ENCODE measurements around the gene GTF3C5.
"Not testable (repeated sequence)": the region's sequence is repeated elsewhere in the genome, so short reads cannot be mapped to it uniquely, and the experiment has no call there.

Gene GTF3C5

GRCh38 chr9:133068431-133068830 is 37.6 kb downstream of the GTF3C5 start:
- DNase-seq (ENCODE audit: low spot score): not testable (repeated sequence)

DNA sequence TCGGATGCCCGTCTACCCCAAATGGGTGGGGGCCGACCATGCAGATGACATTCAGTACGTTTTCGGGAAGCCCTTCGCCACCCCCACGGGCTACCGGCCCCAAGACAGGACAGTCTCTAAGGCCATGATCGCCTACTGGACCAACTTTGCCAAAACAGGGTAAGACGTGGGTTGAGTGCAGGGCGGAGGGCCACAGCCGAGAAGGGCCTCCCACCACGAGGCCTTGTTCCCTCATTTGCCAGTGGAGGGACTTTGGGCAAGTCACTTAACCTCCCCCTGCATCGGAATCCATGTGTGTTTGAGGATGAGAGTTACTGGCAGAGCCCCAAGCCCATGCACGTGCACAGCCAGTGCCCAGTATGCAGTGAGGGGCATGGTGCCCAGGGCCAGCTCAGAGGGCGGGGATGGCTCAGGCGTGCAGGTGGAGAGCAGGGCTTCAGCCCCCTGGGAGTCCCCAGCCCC is 39.7 kb downstream of the GTF3C5 start:
- DNase-seq (ENCODE audit: low spot score): not testable (repeated sequence)

DNA sequence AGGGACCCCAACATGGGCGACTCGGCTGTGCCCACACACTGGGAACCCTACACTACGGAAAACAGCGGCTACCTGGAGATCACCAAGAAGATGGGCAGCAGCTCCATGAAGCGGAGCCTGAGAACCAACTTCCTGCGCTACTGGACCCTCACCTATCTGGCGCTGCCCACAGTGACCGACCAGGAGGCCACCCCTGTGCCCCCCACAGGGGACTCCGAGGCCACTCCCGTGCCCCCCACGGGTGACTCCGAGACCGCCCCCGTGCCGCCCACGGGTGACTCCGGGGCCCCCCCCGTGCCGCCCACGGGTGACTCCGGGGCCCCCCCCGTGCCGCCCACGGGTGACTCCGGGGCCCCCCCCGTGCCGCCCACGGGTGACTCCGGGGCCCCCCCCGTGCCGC is 40.2 kb downstream of the GTF3C5 start:
- DNase-seq (ENCODE audit: low spot score): not testable (repeated sequence)

DNA sequence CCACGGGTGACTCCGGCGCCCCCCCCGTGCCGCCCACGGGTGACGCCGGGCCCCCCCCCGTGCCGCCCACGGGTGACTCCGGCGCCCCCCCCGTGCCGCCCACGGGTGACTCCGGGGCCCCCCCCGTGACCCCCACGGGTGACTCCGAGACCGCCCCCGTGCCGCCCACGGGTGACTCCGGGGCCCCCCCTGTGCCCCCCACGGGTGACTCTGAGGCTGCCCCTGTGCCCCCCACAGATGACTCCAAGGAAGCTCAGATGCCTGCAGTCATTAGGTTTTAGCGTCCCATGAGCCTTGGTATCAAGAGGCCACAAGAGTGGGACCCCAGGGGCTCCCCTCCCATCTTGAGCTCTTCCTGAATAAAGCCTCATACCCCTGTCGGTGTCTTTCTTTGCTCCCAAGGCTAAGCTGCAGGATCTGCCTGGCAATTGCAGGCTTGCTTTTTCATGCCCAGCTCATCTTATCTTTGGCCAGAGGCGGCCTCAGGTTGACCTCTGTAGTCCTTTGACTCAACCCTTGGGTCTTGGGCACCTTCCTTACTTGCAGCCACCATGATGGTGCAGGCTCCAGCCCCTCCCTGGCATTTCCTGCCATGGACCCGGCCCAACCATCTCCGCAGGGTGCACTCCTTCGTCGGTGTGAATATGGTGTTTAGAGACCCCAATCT is 40.8 kb downstream of the GTF3C5 start:
- DNase-seq (ENCODE audit: low spot score): no peak

DNA sequence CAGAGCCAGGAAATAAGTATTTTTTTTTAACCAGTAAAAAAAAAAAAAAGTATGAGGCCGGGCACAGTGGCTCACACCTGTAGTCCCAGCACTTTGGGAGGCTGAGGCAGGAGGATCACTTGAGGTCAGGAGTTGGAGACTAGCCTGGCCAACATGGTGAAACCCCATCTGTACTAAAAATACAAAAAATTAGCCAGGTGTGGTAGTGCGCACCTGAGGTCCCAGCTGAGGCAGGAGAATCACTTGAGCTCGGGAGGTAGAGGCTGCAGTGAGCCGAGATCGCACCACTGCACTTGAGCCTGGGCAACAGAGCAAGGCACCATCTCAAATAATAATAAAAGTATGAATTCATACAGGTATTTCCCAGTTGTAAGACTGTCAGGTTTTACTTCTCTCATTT is 41.4 kb downstream of the GTF3C5 start:
- not testable (repeated sequence) for DNase-seq (ENCODE audit: low spot score)

GRCh38 chr9:133073086-133074014 is 42.6 kb downstream of the GTF3C5 start:
- DNase-seq (ENCODE audit: low spot score): no peak

DNA sequence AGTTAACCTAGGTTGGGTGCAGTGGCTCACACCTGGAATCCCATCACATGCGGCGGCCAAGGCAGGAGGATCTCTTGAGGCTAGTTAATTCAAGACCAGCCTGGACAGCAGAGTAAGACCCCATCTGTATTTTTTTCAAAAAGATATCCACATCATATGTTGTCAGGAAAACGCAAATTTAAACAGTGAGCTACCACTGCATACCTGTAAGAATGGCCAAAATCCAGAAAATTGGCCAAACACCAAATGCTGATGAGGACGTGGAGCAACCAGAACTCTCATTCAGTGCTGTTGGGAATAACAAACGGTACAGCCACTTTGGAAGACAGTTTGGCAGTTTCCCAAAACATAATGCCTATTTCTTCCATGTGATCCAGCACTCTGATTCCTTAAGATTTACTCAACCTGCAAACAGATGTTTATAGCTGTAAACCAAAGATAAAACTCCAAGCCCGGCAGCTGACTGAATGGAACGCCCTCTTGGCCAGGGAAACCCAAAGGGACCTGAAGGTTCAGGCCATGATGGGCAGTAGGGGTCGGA is 43.4 kb downstream of the GTF3C5 start:
- no peak for DNase-seq (ENCODE audit: low spot score)

DNA sequence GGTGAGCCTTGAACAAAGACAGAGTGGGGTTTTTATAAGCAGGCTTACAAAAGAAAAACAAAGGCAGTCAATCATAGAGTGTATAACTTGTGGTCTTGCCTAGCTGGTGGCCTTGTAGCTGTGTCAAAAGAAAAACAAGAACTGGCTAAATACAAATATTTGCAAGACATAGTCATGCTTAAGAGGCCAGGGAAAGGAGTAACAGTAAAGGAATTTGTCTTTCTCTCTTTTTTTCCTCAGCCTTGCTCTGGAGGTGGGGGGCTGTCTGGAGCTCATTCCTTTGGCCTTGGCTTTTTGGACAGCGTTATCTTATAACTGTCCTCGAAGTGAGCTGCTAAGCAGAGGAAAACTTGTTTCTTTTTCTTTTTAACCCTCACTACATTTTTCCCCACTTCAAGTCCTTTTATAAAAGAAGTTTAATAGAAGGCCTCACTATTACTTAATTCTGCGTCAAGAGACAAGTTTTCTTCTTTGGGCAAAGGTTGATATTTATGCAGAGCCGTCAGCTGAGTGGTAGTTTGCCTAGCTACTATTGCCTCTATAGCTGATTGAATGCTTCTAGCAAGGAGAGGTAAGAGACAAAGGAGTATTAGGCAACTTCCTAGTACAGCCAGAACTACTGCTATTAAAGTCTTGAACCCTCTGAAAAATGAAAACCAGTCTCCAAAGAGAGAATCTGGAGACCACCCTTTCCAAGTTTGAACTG is 45.3 kb downstream of the GTF3C5 start:
- no peak for DNase-seq (ENCODE audit: low spot score)

GRCh38 chr9:133076691-133077090 is 45.9 kb downstream of the GTF3C5 start:
- DNase-seq (ENCODE audit: low spot score): no peak

DNA sequence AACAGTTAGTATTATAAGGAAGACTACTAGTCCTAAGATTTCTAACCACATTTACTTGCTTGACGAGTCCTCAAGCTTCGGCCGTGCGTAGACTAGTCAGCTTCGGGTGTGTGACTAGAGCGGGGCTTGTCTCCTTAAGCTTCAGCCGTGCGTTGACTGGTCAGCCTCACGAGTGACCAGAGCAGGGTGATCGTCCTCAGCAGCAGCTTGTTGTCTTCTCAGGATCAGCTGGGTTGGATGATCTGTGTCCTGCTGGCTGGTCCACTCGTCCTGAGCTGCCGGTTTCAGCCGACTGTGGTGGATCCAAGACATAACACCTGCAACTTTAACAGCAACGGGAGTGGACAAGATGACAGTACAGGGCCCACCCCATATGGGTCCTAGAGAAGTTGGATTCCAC is 47.7 kb downstream of the GTF3C5 start:
- no peak for DNase-seq (ENCODE audit: low spot score)

DNA sequence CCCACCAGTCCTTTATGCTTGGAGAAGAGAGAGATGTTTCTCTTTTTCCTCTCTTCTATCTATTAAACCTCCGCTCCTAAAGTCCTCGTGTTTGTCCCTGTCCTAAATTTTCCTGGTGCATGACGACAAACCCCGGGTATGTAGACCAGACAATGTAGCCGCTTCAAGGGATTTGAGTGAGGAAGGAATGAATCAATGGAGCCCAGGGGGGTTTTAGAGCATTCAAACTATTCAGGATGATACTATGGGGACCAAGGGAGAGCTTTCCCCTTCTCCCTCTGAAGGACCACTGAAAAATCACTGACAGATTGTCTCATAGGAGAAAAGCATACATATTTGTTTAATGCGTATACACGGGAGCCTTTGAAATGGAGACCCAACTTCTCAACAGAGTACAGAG is 49.4 kb downstream of the GTF3C5 start:
- no peak for DNase-seq (ENCODE audit: low spot score)

GRCh38 chr9:133080786-133081779 is 50.3 kb downstream of the GTF3C5 start:
- not testable (repeated sequence) for DNase-seq (ENCODE audit: low spot score)

- DNase-seq (ENCODE audit: low spot score): not testable (repeated sequence)
Measured at GRCh38 chr9:133081957-133082644, 51.3 kb downstream of the GTF3C5 start.

- DNase-seq (ENCODE audit: low spot score): not testable (repeated sequence)
Measured at GRCh38 chr9:133083688-133084087, 52.9 kb downstream of the GTF3C5 start.

- DNase-seq (ENCODE audit: low spot score): not testable (repeated sequence)
Measured at GRCh38 chr9:133086212-133086860, 55.5 kb downstream of the GTF3C5 start.

- no peak for DNase-seq (ENCODE audit: low spot score)
Measured at GRCh38 chr9:133086894-133087293, 56.1 kb downstream of the GTF3C5 start.

DNA sequence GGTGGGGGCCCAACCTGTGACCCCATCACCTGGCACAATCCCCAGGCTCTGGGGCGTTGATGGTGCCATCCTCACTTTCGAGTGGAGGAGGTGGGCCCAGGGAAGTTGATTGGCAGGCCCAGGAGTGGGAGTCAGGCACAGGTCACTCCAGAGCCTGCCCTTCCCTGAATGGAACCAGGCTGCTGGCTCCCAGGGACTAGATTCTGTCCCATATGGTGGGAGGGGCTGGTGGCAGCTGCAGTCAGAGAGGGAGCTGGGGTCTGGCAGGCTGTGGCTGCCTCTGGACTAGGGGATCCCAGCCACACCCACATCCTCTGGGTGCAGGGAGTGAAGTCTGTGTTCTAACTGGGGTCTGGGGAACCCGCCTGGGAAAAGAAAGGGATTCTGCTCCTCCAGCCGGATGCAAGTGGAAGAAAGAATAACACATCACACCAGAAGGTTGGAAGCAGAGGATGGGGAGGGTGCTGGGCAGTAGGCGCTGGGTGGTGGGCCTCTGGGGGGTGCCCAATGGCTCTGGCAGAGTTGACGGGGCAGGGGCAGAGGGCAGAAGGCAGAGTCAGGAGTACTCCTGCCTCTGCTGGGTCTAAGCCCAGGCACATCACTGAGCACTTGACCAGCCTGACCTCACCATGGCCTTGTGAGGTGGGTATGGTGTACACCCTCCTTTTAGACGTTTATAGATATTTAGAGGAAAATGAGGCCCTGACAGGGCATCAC is 56.8 kb downstream of the GTF3C5 start:
- peak; percentile 50 for DNase-seq (ENCODE audit: low spot score)

DNA sequence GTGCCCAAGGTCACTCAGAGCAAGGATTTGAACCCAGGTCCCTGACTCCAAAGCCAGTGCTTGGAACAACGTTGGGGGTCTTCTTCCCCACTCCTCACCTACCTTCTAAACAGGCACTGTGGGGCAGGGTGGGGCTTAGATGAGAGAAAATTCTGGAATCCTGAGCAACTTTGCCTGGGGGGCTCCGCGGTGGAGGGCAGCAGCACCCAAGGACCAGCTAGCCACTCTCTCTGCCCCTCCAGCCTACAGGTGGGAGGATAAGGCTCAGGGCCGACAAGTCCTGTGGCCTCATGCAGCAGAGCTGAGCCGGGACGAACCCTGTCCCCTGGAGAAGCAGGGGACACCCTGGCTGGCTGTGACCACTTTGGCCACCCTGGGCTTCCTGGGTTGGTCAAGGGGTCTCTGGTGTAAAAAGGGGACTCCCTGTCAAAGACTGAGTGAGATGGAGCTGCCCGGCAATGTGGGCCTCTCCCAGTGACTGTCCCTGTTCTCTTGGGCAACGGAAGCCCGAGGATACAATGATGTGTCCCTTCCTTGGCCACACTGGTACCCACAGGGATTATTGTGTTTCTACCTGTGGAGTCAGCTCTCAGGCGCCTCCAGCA is 57.5 kb downstream of the GTF3C5 start:
- DNase-seq (ENCODE audit: low spot score): no peak
